Activated CD8-positive, alpha-beta T cell treated with anti-CD3 and anti-CD28 coated beads for 36 hours (primary cell): Measurements from ENCODE around the gene GRK4. TPM values are rescaled to one million over a fixed set of nuclear protein-coding genes. Genes with fewer than 3 reads are reported as not detected.

Source experiments
- ATAC-seq: fragments of 200-7000 bp; cut with Tn5 transposase; one replicate; pipeline ENCODE4 v1.10.0; 2021; ENCODE audit warnings: mild to moderate bottlenecking, moderate library complexity
- CTCF ChIA-PET: fragments of 350-600 bp; sonication (Branson Sonifier 250); formaldehyde crosslinking; loops from one replicate; lab custom pipeline; 2021; ENCODE audit warnings: antibody characterized with exemption; lab: Charles Lee
- POLR2A ChIA-PET: fragments of 350-600 bp; sonication (Branson Sonifier 250); formaldehyde crosslinking; loops from one replicate; lab custom pipeline; 2021; ENCODE audit warnings: antibody characterized with exemption; lab: Charles Lee
- DNase-seq: peaks from one replicate; pipeline ENCODE4 v3.0.0-alpha.2; 2020
- H3K27ac Mint-ChIP-seq: one replicate; pipeline ENCODE4 v1.8.0; 2021; ENCODE audit warnings: mild to moderate bottlenecking, mixed read lengths
- H3K27me3 Mint-ChIP-seq: one replicate; pipeline ENCODE4 v1.8.0; 2021; ENCODE audit warnings: mixed read lengths
- H3K36me3 Mint-ChIP-seq: one replicate; pipeline ENCODE4 v1.8.0; 2021; ENCODE audit warnings: low read depth, mixed read lengths
- H3K4me1 Mint-ChIP-seq: one replicate; pipeline ENCODE4 v1.8.0; 2021; ENCODE audit warnings: low read depth, mixed read lengths
- H3K4me3 Mint-ChIP-seq: one replicate; pipeline ENCODE4 v1.8.0; 2021; ENCODE audit warnings: mild to moderate bottlenecking, moderate library complexity, mixed read lengths
- H3K9me3 Mint-ChIP-seq: one replicate; pipeline ENCODE4 v1.8.0; 2021; ENCODE audit warnings: mixed read lengths
- CTCF ChIP-seq: fragments of 200-600 bp; IDR thresholded peaks from one replicate; pipeline ENCODE4 v1.8.0; 2022; ENCODE audit warnings: antibody characterized with exemption, mild to moderate bottlenecking
- intact Hi-C: fragments of 100-400 bp; cut with micrococcal nuclease; formaldehyde crosslinking; loops from one replicate; pipeline ENCODE4 v1.10.0; 2022
- total RNA-seq, 2 experiments: library from RNA; stranded (reverse); gene quantifications; one replicate each; pipeline ENCODE4 v1.2.3, GENCODE V29; 2021

GRK4 gene
- total RNA-seq, 2 experiments from 2014 or later: 2.8 to 3.0 TPM

- Mint-ChIP-seq H3K27me3 (no peaks in the 10 kb centered on the region), H3K4me1 (peaks cover 66% of the 10 kb centered on the region), H3K27ac (peak overlapping the region; percentile 64), H3K9me3 (no peaks in the 10 kb centered on the region), H3K4me3 (no peak overlapping the region), H3K36me3 (peaks cover 77% of the 10 kb centered on the region)
- no peak for DNase-seq
- intact Hi-C loops: no loop called here
- CTCF ChIA-PET: interaction anchor here (0.9 to 6.2 kb wide), 2 partner anchors 13 to 14 kb away, joined by 3 to 59 read pairs; no protein-coding TSS in a partner anchor
- no peak for ATAC-seq
- no peak for TF ChIP-seq CTCF
- POLR2A ChIA-PET: interaction anchor here (7.6 kb wide), 1 partner anchor 10 kb away, joined by 121 read pairs; no protein-coding TSS in a partner anchor
Observed at GRCh38 chr4:2940267-2941137, 22.9 kb upstream of the GRK4 start.

- DNase-seq (no peak), ATAC-seq (no peak)
- H3K27ac Mint-ChIP-seq: peak overlapping the region; percentile 64
- no peaks in the 10 kb centered on the region for H3K9me3 Mint-ChIP-seq
- no peak for TF ChIP-seq CTCF
- CTCF ChIA-PET: interaction anchor here (0.9 kb wide), 1 partner anchor 13 kb away, joined by 3 read pairs; no protein-coding TSS in a partner anchor
- H3K27me3 Mint-ChIP-seq: no peaks in the 10 kb centered on the region
- intact Hi-C loops: no loop called here
- H3K36me3 Mint-ChIP-seq: peaks cover 73% of the 10 kb centered on the region
- peaks cover 62% of the 10 kb centered on the region for H3K4me1 Mint-ChIP-seq
- H3K4me3 Mint-ChIP-seq: no peak overlapping the region
- POLR2A ChIA-PET: interaction anchor here (7.6 kb wide), 1 partner anchor 9 kb away, joined by 121 read pairs; no protein-coding TSS in a partner anchor
Observed at GRCh38 chr4:2941138-2942036, 22.0 kb upstream of the GRK4 start.

GRCh38 chr4:2942037-2942531, 21.3 kb upstream of the GRK4 start:
- peak overlapping the region; percentile 83 for H3K27ac Mint-ChIP-seq
- DNase-seq (no peak), ATAC-seq (peak; percentile 28)
- no peaks in the 10 kb centered on the region for H3K9me3 Mint-ChIP-seq
- CTCF ChIA-PET: no interaction called here
- peaks cover 58% of the 10 kb centered on the region for H3K4me1 Mint-ChIP-seq
- TF ChIP-seq CTCF: no peak
- H3K27me3 Mint-ChIP-seq: no peaks in the 10 kb centered on the region
- peak overlapping the region; percentile 19 for H3K4me3 Mint-ChIP-seq
- H3K36me3 Mint-ChIP-seq: peaks cover 71% of the 10 kb centered on the region
- POLR2A ChIA-PET: interaction anchor here (7.6 kb wide), 1 partner anchor 8 kb away, joined by 121 read pairs; no protein-coding TSS in a partner anchor
- intact Hi-C loops: no loop called here

GRCh38 chr4:2942532-2943363, 20.6 kb upstream of the GRK4 start:
- intact Hi-C loops: no loop called here
- Mint-ChIP-seq H3K9me3 (no peaks in the 10 kb centered on the region), H3K27me3 (no peaks in the 10 kb centered on the region), H3K36me3 (peaks cover 69% of the 10 kb centered on the region), H3K4me1 (peaks cover 51% of the 10 kb centered on the region), H3K4me3 (peak overlapping the region; percentile 19), H3K27ac (peak overlapping the region; percentile 83)
- peak; percentile 68 for ATAC-seq
- ChIA-PET CTCF (interaction anchor here (2.7 to 3.1 kb wide), 2 partner anchors 11 to 13 kb away, joined by 12 to 19 read pairs; no protein-coding TSS in a partner anchor), POLR2A (interaction anchor here (0.8 to 3.2 kb wide), 2 partner anchors 11 to 18 kb away, joined by 3 to 17 read pairs; no protein-coding TSS in a partner anchor)
- TF ChIP-seq CTCF: no peak
- peak; percentile 52 for DNase-seq
